H1 (cell line): ENCODE measurements around the gene PDE4D. TPM values are rescaled to one million over a fixed set of nuclear protein-coding genes. Genes with fewer than 3 reads are reported as not detected.

ENCODE experiments used
- JUND ChIP-seq: IDR thresholded peaks from 2 replicates; pipeline ENCODE4 v1.6.1; 2011; ENCODE audit warnings: mild to moderate bottlenecking, improper control_type of control experiment, low read length
- SAP30 ChIP-seq: fragments of 300-600 bp; sonication (generic); IDR thresholded peaks from 2 replicates; pipeline ENCODE4 v1.7.1; 2012; ENCODE audit warnings: low read length, moderate library complexity, mild to moderate bottlenecking, inconsistent platforms; ENCODE audit not compliant: insufficient read depth, insufficient replicate concordance
- polyA plus RNA-seq, 7 experiments: library from polyadenylated mRNA; depleted of rRNA in 3 of 7; stranded (reverse) in 5 of 7; unstranded in 2 of 7; fragments of >200 nt in 5 of 7; fragments of 200-250 nt in 2 of 7; gene quantifications; 1 replicate in 5 of 7; 2 replicates in 1 of 7; 4 replicates in 1 of 7; pipeline versions ENCODE4 v1.2.1 to v1.2.3, GENCODE V29; 2011 to 2013; ENCODE audit warnings: missing spikeins in 2 of 7, mixed read lengths in 2 of 7
- total RNA-seq: library from RNA; stranded (reverse); fragmentation: NEBNext Ultra II Directional; extraction: Animal tissue kit (Norgen Biotek cat#: 25700); gene quantifications from 2 replicates; pipeline ENCODE4 v1.2.1, GENCODE V29; 2021

The PDE4D gene
- total and polyA plus RNA-seq, 2 of the 8 experiments (the other 6 are each of a cell fraction or from before 2014, with no cell fraction given), result 2.3 to 3.7 TPM

DNA sequence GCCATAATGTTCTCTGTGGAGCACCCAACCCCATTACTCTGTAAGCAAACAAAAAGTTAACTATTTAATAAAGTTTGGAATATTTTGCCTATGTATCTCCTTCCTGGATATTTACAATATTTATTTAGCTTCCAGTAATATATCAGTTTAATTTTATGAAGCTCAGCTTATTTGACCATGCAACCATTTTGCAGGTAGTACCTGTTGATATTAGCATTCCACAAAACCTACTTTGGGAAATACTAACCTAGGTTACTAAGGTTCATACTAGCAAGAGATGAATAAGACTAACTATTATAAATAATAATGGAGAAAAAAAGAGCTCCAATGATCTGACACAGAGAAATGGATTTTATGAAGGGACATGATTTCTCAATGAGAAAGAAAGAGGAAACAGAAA lies 506.4 kb downstream of the PDE4D start (continued):
- TF ChIP-seq SAP30 (no peak), JUND (no peak)
- TF ChIP-seq, all 59 proteins: peak for 0
